GM21737 (cell line): Measurements from ENCODE around the gene MAP2K7.
"Not testable (repeated sequence)": the region's sequence is repeated elsewhere in the genome, so short reads cannot be mapped to it uniquely, and the experiment has no call there.

Experiments
- ATAC-seq: cut with Tn5 transposase; IDR thresholded peaks from one replicate; pipeline ENCODE4 v1.9.1; 2021; ENCODE audit warnings: mild to moderate bottlenecking, moderate library complexity; ENCODE audit not compliant: unreplicated experiment

MAP2K7 gene

DNA sequence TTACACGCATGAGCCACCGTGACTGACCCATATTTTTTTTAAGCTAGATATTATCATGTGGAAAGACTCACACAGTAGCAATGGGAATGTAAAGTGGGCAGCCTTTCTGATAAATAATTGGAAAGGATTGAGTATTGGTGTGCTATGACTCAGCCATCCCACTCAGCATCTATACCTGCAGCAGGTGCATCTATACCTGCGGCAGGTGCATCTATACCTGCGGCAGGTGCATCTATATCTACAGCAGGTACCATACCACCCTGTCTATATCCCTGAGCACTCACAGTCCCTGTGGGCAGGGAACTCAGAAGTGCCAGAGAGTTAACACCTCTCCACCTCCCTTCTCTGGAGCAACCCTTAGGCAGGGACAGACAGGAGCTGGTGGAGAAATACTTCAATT is 20.6 kb upstream of the MAP2K7 start:
- ATAC-seq, result no peak

DNA sequence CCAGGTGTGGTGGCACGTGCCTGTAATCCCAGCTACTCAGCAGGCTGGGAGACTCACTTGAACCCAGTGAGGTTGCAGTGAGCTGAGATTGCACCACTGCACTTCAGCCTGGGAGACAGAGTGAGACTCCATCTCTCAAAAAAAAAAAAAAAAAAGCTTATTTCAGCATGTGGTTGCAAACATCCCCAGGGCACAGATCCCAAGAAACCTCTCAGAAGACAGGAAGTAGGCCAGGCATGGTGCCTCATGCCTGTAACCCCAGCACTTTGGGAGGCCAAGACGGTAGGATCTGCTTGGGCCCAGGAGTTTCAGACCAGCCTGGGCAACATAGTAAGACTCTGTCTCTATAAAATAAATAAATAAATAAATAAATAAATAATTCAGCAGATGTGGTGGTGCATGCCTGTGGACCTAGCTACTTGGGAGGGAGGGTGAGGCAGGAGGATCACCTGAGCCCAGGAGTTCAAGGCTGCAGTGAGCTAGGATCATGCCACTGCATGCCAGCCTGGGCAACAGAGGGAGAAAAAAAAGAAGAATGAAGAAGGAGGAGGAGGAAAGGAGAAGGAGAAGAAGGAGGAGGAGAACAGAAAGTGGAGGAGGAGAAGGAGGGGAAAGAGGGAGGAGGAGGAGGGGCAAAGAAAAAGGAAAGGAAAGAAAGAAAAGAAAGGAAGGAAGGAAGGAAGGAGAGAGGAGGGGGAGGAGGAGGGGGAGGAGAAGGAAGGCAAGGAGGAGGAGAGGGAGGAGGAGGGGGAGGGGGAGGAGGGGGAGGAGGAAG is 19.7 kb upstream of the MAP2K7 start:
- ATAC-seq, result no peak

- ATAC-seq, result no peak
These were observed 17.9 kb upstream of the MAP2K7 start for GRCh38 chr19:7885818-7886217.

DNA sequence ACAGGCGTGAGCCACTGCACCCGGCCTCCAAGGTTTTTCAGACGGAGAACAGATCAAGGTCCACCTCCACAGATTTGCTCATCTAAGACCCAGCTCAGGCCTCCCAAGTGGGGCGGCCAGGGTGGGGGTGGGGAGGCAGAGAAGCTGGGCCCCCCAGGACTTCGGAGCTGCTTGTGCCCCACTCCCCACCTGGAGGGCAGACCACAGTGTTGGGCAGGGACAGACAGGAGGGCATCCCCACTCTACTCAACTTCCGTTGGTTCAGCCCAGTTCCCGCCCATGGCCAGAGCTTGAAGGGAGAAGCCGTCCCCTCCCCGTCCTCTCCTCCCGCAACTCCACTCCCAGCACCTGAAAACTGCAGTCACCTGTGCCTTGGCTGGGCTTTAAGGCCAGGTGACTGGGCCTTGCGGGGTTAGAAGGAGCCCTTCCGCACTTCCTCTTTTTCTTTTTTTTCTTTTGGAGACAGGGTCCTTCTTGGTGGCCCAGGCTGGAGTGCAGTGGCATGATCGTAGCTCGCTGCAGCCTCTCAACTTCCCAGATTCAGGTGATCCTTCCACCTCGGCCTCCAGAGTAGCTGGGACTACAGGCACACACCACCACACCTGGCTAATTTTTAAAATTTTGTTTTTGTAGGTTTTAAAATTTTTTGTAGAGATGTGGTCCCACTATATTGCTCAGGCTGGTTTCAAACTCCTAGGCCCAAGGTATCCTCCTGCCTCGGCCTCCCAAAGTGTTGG is 16.1 kb upstream of the MAP2K7 start:
- ATAC-seq, result no peak

DNA sequence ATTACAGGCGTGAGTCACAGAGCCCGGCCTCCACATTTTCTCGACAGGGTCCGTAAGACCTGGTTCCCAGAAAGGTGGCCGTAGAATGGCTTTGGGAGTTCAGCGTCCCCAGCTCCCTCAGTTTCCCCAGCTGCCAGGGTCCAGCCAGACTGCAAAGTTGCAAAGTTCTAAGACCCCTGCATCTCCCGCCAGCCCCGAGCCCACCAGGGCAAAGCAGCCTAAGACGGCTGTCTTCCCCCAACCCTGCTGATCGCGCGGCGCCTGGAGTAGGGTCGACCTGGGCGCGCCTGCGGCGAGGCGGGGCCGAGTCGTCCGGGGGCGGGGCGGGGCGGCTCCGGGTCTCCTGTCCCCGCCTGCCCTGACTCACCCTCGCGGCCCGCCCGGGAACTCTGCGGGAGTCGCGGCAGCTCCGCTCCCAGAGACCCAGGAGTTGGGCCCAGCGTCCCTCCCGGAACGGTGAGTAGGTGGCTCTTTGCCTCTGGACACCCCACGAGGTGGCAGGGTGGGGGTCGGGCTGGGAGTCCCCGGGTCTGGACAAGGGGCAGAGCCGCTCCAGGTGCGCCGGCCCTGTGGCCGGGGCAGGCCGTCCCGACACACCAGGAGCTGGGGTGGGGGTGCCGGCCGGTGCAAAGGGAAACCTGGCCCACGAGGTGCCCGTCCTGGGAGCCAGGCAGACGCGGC is 15.4 kb upstream of the MAP2K7 start, which contains the start of gene LRRC8E:
TSS of gene LRRC8E (plus strand) at position 366 of the 681 bp plus-strand sequence. CDS start 7,094 bp downstream, outside the sequence.
- no peak for ATAC-seq

GRCh38 chr19:7888826-7889217 is 14.9 kb upstream of the MAP2K7 start:
- ATAC-seq, result no peak

GRCh38 chr19:7893362-7894101 is 10.1 kb upstream of the MAP2K7 start:
- not testable (repeated sequence) for ATAC-seq

- ATAC-seq, result no peak
These were observed 8.9 kb upstream of the MAP2K7 start for GRCh38 chr19:7894612-7895309.

GRCh38 chr19:7895565-7895964 is 8.1 kb upstream of the MAP2K7 start:
- no peak for ATAC-seq

- ATAC-seq, result no peak
These were observed 6.4 kb upstream of the MAP2K7 start for GRCh38 chr19:7897292-7897691.

DNA sequence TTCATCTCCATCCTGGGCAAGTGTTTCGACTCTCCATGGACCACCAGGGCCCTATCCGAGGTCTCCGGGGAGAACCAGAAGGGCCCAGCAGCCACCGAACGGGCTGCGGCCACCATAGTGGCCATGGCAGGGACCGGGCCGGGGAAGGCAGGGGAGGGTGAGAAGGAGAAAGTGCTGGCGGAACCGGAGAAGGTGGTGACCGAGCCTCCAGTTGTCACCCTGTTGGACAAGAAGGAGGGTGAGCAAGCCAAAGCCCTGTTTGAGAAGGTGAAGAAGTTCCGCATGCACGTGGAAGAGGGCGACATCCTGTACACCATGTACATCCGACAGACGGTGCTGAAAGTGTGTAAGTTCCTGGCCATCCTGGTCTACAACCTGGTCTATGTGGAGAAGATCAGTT is 4.7 kb upstream of the MAP2K7 start:
- ATAC-seq, result no peak

GRCh38 chr19:7899751-7900378 is 3.8 kb upstream of the MAP2K7 start:
- ATAC-seq, result no peak

- no peak for ATAC-seq
These were observed 3.2 kb upstream of the MAP2K7 start for GRCh38 chr19:7900401-7900870.

DNA sequence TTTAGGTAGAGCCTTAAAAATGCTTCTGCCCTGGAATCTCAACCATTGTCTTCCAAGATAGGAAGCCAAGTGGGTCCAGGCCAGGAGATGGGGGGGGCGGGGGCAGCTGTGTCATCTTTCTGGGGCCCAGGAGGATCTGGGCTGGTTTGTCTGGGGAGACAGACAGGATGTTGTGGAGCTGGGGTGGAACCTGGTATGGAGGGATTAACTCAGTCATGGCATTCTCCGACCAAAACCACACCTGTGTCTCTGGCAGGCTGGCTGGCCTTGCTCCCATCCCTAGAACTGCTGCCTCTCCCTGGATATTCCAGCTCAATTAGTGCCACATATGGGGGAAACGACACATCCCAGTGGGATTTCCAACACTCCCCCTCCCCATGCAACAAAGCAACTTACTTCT is 2.7 kb upstream of the MAP2K7 start:
- no peak for ATAC-seq

DNA sequence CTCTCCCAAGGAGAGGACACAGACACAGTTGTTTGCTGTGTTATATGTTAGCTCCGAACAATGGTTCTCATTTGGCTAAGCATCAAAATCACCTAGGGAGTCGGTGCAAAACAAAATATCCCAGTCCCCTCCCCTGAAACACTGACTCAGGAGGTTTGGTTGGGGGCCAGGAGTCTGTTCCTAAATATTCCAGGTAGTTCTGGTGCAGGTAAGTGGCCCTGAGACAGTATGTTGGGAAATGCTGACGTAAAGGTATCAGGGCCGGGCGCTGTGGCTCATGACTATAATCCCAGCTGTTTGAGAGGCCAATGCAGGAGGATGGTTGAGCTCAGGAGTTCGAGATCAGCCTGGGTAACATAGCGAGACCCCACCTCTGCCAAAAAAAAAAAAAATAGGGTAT is 2.3 kb upstream of the MAP2K7 start:
- no peak for ATAC-seq

- no peak for ATAC-seq
These were observed 857 bp upstream of the MAP2K7 start for GRCh38 chr19:7902796-7903243.

DNA sequence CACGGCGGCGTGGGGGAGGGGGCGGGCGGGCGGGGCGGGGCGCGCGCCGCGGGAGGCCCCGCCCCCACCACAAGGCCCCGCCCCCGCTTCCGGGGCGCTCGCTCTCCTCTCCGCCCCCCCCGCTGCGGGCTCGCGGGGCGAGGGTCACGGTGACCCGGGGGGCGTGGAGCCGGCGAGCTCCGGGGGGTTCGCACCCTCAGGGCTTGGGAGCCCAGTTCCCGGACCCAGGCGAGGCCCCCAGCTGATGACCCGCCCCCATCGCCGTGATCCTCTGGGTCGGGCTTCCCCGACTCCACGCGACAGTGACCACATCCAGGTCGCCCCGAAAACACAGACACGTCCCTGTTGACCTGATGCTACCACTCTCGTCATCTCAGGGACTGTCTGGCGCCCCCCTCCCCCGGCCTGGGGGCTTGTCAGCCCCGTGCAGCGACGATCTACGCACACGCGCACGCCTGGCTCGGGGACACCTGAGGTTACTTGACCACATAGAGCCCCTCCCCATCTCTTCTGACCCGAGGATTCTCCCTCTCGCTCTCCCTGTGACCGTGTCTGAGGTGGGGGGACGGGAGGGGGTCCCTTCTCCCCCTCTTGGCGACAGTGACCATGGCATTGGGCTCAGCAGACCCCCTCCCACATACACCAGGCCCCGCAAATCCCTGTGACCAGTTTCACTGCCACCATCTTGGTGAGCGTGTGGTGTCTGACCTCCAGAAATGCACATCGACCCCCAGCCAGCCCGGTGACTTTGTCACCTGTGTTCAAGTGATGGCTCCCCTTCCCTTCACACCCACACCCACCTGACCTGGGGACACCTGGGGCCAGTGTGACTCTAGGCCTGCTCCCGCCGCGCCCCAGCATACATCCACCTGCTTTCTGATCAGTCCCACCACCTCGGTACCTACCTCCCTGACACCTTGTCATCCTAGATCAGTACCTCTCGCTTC is 670 bp downstream of the MAP2K7 start:
- ATAC-seq, result peak; percentile 29

GRCh38 chr19:7905268-7905667 is 1.6 kb downstream of the MAP2K7 start:
- no peak for ATAC-seq

GRCh38 chr19:7905859-7906258 is 2.2 kb downstream of the MAP2K7 start:
- ATAC-seq, result no peak
